Small intestine (tissue), 7 donors: Measurements from ENCODE around the gene MYF5. TPM values are rescaled to one million over a fixed set of nuclear protein-coding genes. Genes with fewer than 3 reads are reported as not detected.

Source experiments
- DNase-seq, 2 donors: peaks; one replicate each; pipeline versions ENCODE4 v3.0.0 to v3.0.0-alpha.2; 2013
- FAIRE-seq: peaks from 2 replicates; lab custom pipeline; 2012; peaks lifted over from hg19 to GRCh38; lab: Jason Lieb, UNC
- H3K27ac ChIP-seq, 3 donors: one replicate each; pipeline ENCODE4 v1.5.1; 2013; ENCODE audit warnings: low read length in 2 of 3, mild to moderate bottlenecking in 2 of 3, control low read depth in 1 of 3, inconsistent platforms in 1 of 3, low read depth in 1 of 3, moderate library complexity in 1 of 3
- H3K27me3 ChIP-seq, 3 donors: one replicate each; pipeline ENCODE4 v1.6.1; 2013; ENCODE audit warnings: low read length in 3 of 3, inconsistent platforms in 1 of 3; ENCODE audit not compliant: control insufficient read depth in 3 of 3, insufficient read depth in 3 of 3
- H3K36me3 ChIP-seq, 3 donors: one replicate each; pipeline ENCODE4 v1.6.1; 2013; ENCODE audit warnings: low read length in 3 of 3, inconsistent platforms in 1 of 3, low read depth in 1 of 3, mild to moderate bottlenecking in 1 of 3, moderate library complexity in 1 of 3; ENCODE audit not compliant: control insufficient read depth in 3 of 3, insufficient read depth in 2 of 3
- H3K4me1 ChIP-seq, 3 donors: one replicate each; pipeline ENCODE4 v1.6.1; 2013; ENCODE audit warnings: low read length in 2 of 3, inconsistent platforms in 1 of 3, low read depth in 1 of 3, mild to moderate bottlenecking in 1 of 3, moderate library complexity in 1 of 3; ENCODE audit not compliant: control insufficient read depth in 3 of 3, insufficient read depth in 2 of 3
- H3K4me3 ChIP-seq, 3 donors: one replicate each; pipeline ENCODE4 v1.5.1; 2013; ENCODE audit warnings: low read length in 3 of 3, control low read depth in 1 of 3, inconsistent platforms in 1 of 3, low read depth in 1 of 3, mild to moderate bottlenecking in 1 of 3, moderate library complexity in 1 of 3
- H3K9me3 ChIP-seq, 2 donors: one replicate each; pipeline ENCODE4 v1.6.1; 2013; ENCODE audit warnings: low read depth in 1 of 2, low read length in 1 of 2; ENCODE audit not compliant: control insufficient read depth in 2 of 2, insufficient read depth in 1 of 2
- WGBS, 3 donors: extraction: QIAGEN DNeasy Blood & Tissue Kit; methylation state at CpG; one replicate each; pipeline ENCODE4 v1.1.7; 2013; 5-methylcytosine and 5-hydroxymethylcytosine counted together
- polyA plus RNA-seq, 4 donors: library from polyadenylated mRNA; stranded (reverse) in 3 of 4; unstranded in 1 of 4; fragments of 200-250 nt in 3 of 4; fragments of 120-200 nt in 1 of 4; gene quantifications; one replicate each; pipeline versions ENCODE4 v1.2.1 to v1.2.3, GENCODE V29; 2013
- donor health status: healthy with polysubstance abuse.
- donor health status: control.
- donor health status: control.
- donor health status: Bipolar disorder and iron deficiency.
- donor health status: healthy.

MYF5 gene
- polyA plus RNA-seq, 4 donors: 0.10 TPM; not detected in 3

- H3K36me3 ChIP-seq: no peaks in the 10 kb centered on the region
- no peak overlapping the region for H3K27ac ChIP-seq
- DNase-seq: no peak
- H3K4me3 ChIP-seq: no peak overlapping the region
- H3K4me1 ChIP-seq: no peaks in the 10 kb centered on the region
- no peaks in the 10 kb centered on the region for H3K9me3 ChIP-seq
- 51 to 67% (median 57%) methylated on average over 20 of the region's 20 CpGs for WGBS, 3 donors
- FAIRE-seq: no peak
- H3K27me3 ChIP-seq: peaks cover 0 to 62% (median 14%) of the 10 kb centered on the region in 3 donors
Measured at GRCh38 chr12:80709811-80710726, 6.6 kb upstream of the MYF5 start.

- H3K27me3 ChIP-seq: peaks cover 0 to 70% (median 19%) of the 10 kb centered on the region in 3 donors
- no peak overlapping the region for H3K4me3 ChIP-seq
- DNase-seq (no peak), FAIRE-seq (no peak)
- H3K4me1 ChIP-seq: no peaks in the 10 kb centered on the region
- no peak overlapping the region for H3K27ac ChIP-seq
- WGBS, 3 donors: 78 to 97% (median 96%) methylated on average over 1 of the region's 1 CpG
- H3K9me3 ChIP-seq: no peaks in the 10 kb centered on the region
- no peaks in the 10 kb centered on the region for H3K36me3 ChIP-seq
Measured at GRCh38 chr12:80710727-80711449, 5.8 kb upstream of the MYF5 start.

- peaks cover 0 to 75% (median 21%) of the 10 kb centered on the region in 3 donors for H3K27me3 ChIP-seq
- FAIRE-seq: no peak
Measured at GRCh38 chr12:80711866-80712265, 4.8 kb upstream of the MYF5 start.

GRCh38 chr12:80712866-80713265 is 3.8 kb upstream of the MYF5 start:
- Histone ChIP-seq H3K4me3 (no peak overlapping the region), H3K9me3 (peaks cover 0 to 2% of the 10 kb centered on the region in 2 donors), H3K4me1 (no peaks in the 10 kb centered on the region), H3K27ac (no peak overlapping the region), H3K27me3 (peaks cover 0 to 77% (median 24%) of the 10 kb centered on the region in 3 donors), H3K36me3 (no peaks in the 10 kb centered on the region)
- DNase-seq: no peak
- FAIRE-seq: no peak

More at GRCh38 chr12:80711866-80712265, 4.8 kb upstream of the MYF5 start:
- 20 to 43% (median 26%) methylated on average over 1 of the region's 1 CpG for WGBS, 3 donors
- DNase-seq: no peak
- no peaks in the 10 kb centered on the region for H3K4me1 ChIP-seq
- H3K9me3 ChIP-seq: peaks cover 0 to 2% of the 10 kb centered on the region in 2 donors
- H3K27ac ChIP-seq: no peak overlapping the region
- H3K4me3 ChIP-seq: no peak overlapping the region
- H3K36me3 ChIP-seq: no peaks in the 10 kb centered on the region

DNA sequence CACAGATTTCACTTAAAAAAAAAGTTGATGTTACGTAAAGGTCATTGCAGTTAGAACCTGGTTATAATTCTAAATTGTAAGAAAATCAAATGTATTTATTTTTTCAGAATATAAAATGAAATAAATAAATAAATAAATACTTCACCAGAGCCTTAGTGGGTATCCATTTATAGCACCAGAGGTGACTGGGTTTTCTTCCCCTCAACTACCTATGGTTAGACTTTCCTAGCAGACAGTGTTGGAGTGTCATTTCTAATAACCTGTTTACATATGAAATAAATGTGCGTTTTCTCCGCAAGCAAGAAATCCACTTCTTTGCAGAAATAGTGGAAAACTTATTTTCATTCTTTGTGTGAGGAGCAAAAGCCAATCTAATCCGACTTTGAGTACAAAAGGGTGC is 3.3 kb upstream of the MYF5 start:
- H3K27me3 ChIP-seq: peaks cover 0 to 77% (median 24%) of the 10 kb centered on the region in 3 donors
- FAIRE-seq (no peak), DNase-seq (no peak)
- H3K27ac ChIP-seq: no peak overlapping the region
- peaks cover 0 to 2% of the 10 kb centered on the region in 2 donors for H3K9me3 ChIP-seq
- WGBS, 3 donors: 56 to 77% (median 72%) methylated on average over 4 of the region's 4 CpGs
- no peak overlapping the region for H3K4me3 ChIP-seq
- no peaks in the 10 kb centered on the region for H3K36me3 ChIP-seq
- no peaks in the 10 kb centered on the region for H3K4me1 ChIP-seq

- Histone ChIP-seq H3K27ac (no peak overlapping the region), H3K9me3 (peaks cover 0 to 2% of the 10 kb centered on the region in 2 donors), H3K4me1 (no peaks in the 10 kb centered on the region), H3K27me3 (peaks cover 0 to 75% (median 21%) of the 10 kb centered on the region in 3 donors), H3K36me3 (no peaks in the 10 kb centered on the region), H3K4me3 (no peak overlapping the region)
- WGBS, 3 donors: 13 to 35% (median 34%) methylated on average over 16 of the region's 16 CpGs
- no peak for DNase-seq
- no peak for FAIRE-seq
Measured at GRCh38 chr12:80714055-80714454, 2.7 kb upstream of the MYF5 start.

- DNase-seq: no peak
- 47 to 65% (median 60%) methylated on average over 3 of the region's 3 CpGs for WGBS, 3 donors
- Histone ChIP-seq H3K4me1 (no peaks in the 10 kb centered on the region), H3K9me3 (peaks cover 0 to 2% of the 10 kb centered on the region in 2 donors), H3K27me3 (peaks cover 0 to 72% (median 21%) of the 10 kb centered on the region in 3 donors), H3K27ac (no peak overlapping the region), H3K36me3 (no peaks in the 10 kb centered on the region), H3K4me3 (no peak overlapping the region)
- FAIRE-seq: no peak
Measured at GRCh38 chr12:80714846-80715245, 1.9 kb upstream of the MYF5 start.

- peaks cover 0 to 63% (median 19%) of the 10 kb centered on the region in 3 donors for H3K27me3 ChIP-seq
- no peak overlapping the region for H3K27ac ChIP-seq
- no peak for FAIRE-seq
- no peak overlapping the region for H3K4me3 ChIP-seq
- peaks cover 0 to 2% of the 10 kb centered on the region in 2 donors for H3K9me3 ChIP-seq
- no peak for DNase-seq
- WGBS, 3 donors: 34 to 49% (median 47%) methylated on average over 10 of the region's 10 CpGs
- no peaks in the 10 kb centered on the region for H3K36me3 ChIP-seq
- no peaks in the 10 kb centered on the region for H3K4me1 ChIP-seq
Measured at GRCh38 chr12:80715713-80716249, 931 bp upstream of the MYF5 start.
